Calu3 (cell line): ENCODE measurements around the gene BAMBI. TPM values are rescaled to one million over a fixed set of nuclear protein-coding genes. Genes with fewer than 3 reads are reported as not detected.

Experiments used
- Bru-seq: library from RNA; stranded (reverse); fragments of 400-500 nt; gene quantifications from one replicate; lab custom pipeline; 2021; lab: Mats Ljungman, UMichigan
- BruChase-seq, 2 experiments: library from RNA; stranded (reverse); fragments of 400-500 nt; gene quantifications; one replicate each; lab custom pipeline; 2021; lab: Mats Ljungman, UMichigan
- BruUV-seq: library from RNA; stranded (reverse); fragments of 400-500 nt; replicated peaks from 2 replicates; lab custom pipeline; 2021; lab: Mats Ljungman, UMichigan
- CTCF ChIA-PET: fragments of 300-600 bp; sonication (Branson Sonifier 250); formaldehyde crosslinking; loops from one replicate; lab custom pipeline; 2022; ENCODE audit warnings: antibody characterized with exemption; lab: Charles Lee
- DNase-seq: peaks from one replicate; pipeline ENCODE4 v3.0.0; 2022
- H3K27ac Mint-ChIP-seq: one replicate; pipeline ENCODE4 v1.8.0; 2022; ENCODE audit warnings: mixed read lengths; ENCODE audit not compliant: unreplicated experiment
- H3K27me3 Mint-ChIP-seq: one replicate; pipeline ENCODE4 v1.8.0; 2022; ENCODE audit warnings: mixed read lengths; ENCODE audit not compliant: unreplicated experiment
- H3K36me3 Mint-ChIP-seq: one replicate; pipeline ENCODE4 v1.8.0; 2022; ENCODE audit warnings: mild to moderate bottlenecking, moderate library complexity, mixed read lengths; ENCODE audit not compliant: insufficient read depth, unreplicated experiment
- H3K4me1 Mint-ChIP-seq: one replicate; pipeline ENCODE4 v1.8.0; 2022; ENCODE audit warnings: mild to moderate bottlenecking, low read depth, mixed read lengths; ENCODE audit not compliant: unreplicated experiment
- H3K4me3 Mint-ChIP-seq: one replicate; pipeline ENCODE4 v1.8.0; 2022; ENCODE audit warnings: mild to moderate bottlenecking, low read depth, moderate library complexity, mixed read lengths; ENCODE audit not compliant: unreplicated experiment
- H3K9me3 Mint-ChIP-seq: one replicate; pipeline ENCODE4 v1.8.0; 2022; ENCODE audit warnings: low read depth, mixed read lengths; ENCODE audit not compliant: unreplicated experiment
- CTCF ChIP-seq: fragments of 200-600 bp; IDR thresholded peaks from one replicate; pipeline ENCODE4 v1.8.0; 2022; ENCODE audit warnings: antibody characterized with exemption; ENCODE audit not compliant: unreplicated experiment
- intact Hi-C: fragments of 100-400 bp; cut with micrococcal nuclease; formaldehyde crosslinking; loops from one replicate; pipeline ENCODE4 v1.10.0; 2022; ENCODE audit not compliant: unreplicated experiment
- long read RNA-seq: library from polyadenylated mRNA; stranded (forward); transcript quantifications from one replicate; pipeline ENCODE4 v2.0.0, GENCODE V29; 2022
- total RNA-seq: library from RNA; stranded (reverse); gene quantifications from 2 replicates; pipeline ENCODE4 v1.2.3, GENCODE V29; 2022

Gene BAMBI
- total RNA-seq (33.0 and 42.2 TPM in 2 replicates), Bru-seq, nascent RNA (percentile 86 among the genes with signal in this experiment), BruChase-seq, experiment 1, labeled RNA remaining after a 6-hour chase (percentile 59 among the genes with signal in this experiment), BruChase-seq, experiment 2, labeled RNA remaining after a 2-hour chase (percentile 85 among the genes with signal in this experiment)
- long read RNA-seq, transcript BAMBI-201 (3 exons, 1,877 nt), result major isoform, 106 of 113 reads
- long read RNA-seq, partial matches to known transcripts, result 4 of 113 reads
- long read RNA-seq, other reads (novel, unspliced or antisense), result 1 of 113 reads

DNA sequence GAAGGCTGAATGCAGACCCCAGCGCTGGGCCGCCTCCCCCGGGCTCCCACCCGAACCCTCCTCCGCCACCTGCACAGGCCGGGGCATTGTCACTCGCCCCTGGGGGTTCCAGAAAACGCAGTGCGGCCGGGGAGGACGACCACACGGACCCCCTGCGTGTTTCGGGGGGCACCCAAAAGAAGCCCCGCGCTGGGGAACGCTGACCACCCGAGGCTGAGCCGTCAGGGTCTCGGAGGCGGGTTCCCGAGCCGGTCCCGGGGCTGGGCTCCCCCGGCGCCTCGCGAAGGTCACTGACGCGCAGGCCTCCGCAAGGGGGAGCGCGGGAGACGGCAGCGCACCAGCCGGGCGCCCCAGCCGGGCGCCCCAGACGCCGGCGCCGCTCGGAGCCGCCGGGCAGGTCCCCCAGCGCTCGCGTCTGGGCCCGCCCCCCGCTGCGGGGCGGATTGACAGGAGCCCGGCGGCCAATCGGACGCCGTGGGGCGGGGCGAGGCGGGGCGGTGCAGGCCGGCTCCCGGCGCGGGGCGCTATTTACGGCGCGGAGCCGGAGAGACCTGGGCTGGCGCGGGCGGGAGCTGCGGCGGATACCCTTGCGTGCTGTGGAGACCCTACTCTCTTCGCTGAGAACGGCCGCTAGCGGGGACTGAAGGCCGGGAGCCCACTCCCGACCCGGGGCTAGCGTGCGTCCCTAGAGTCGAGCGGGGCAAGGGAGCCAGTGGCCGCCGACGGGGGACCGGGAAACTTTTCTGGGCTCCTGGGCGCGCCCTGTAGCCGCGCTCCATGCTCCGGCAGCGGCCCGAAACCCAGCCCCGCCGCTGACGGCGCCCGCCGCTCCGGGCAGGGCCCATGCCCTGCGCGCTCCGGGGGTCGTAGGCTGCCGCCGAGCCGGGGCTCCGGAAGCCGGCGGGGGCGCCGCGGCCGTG is at the start of gene BAMBI:
Gene BAMBI (plus strand): TSS at position 554 of the 920 bp plus-strand sequence. CDS start 377 bp downstream, outside the sequence.
- intact Hi-C loops, result loop anchor here (5.0 kb wide), 1 partner anchor 265 kb away; no protein-coding TSS in a partner anchor
- TF ChIP-seq CTCF, result peak; percentile 61
- H3K4me1 Mint-ChIP-seq, result peaks cover 23% of the 10 kb centered on the region
- no peaks in the 10 kb centered on the region for H3K9me3 Mint-ChIP-seq
- peak within 1 kb of the TSS; percentile 84 for H3K27ac Mint-ChIP-seq
- peak within 1 kb of the TSS; percentile 88 for H3K4me3 Mint-ChIP-seq
- H3K27me3 Mint-ChIP-seq, result peaks cover 13% of the 10 kb centered on the region
- no TSS peak for BruUV-seq
- CTCF ChIA-PET, result interaction anchor here (0.6 to 1.0 kb wide), 4 partner anchors 262 to 456 kb away, joined by 3 to 4 read pairs (median 4); no protein-coding TSS in a partner anchor
- H3K36me3 Mint-ChIP-seq, result peaks cover 55% of the 10 kb centered on the region
- DNase-seq, result peak; percentile 97

DNA sequence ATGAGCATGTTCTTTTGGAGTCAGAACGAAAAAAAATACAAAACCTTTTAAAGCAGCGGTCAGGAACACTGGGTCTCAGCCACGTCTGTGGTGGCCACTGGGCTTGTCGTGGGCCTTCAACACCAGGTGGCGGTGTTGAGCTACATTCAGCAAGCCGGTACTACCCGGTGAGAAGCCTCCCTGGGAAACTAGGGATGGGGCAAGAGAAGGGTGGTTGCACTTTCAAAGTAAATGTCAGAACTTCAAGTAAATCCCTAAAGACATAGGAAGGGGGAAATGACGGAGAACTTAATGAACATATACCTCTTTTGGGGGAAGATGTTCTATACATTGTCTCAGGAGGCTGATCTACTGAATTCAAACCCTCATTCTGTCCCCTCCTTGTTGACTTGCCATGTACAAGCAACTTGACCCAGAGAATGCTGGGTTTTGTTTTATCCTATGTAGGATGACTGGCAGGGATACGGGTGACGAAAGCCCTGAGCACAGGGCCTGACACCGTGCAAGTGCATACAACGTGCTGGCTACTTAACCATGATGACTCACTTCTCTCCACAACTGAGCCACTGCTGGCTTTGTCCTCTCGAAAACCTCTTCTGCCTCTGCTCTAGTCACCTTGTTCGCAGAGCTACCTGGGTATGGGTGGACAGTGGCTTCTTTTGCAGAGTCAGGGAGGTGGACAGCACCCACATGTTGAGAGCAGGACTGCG is 49.0 kb upstream of the BAMBI start:
- no peaks in the 10 kb centered on the region for H3K9me3 Mint-ChIP-seq
- H3K36me3 Mint-ChIP-seq, result peaks cover 12% of the 10 kb centered on the region
- peak; percentile 89 for TF ChIP-seq CTCF
- peaks cover 21% of the 10 kb centered on the region for H3K4me1 Mint-ChIP-seq
- intact Hi-C loops, result loop anchor here (1.0 to 5.0 kb wide), 3 partner anchors 363 to 819 kb away; no protein-coding TSS in a partner anchor
- H3K27ac Mint-ChIP-seq, result no peak overlapping the region
- BruUV-seq, result no TSS peak
- CTCF ChIA-PET, result interaction anchor here (1.6 kb wide), 2 partner anchors 36 to 676 kb away, joined by 9 read pairs; no protein-coding TSS in a partner anchor
- H3K27me3 Mint-ChIP-seq, result no peaks in the 10 kb centered on the region
- DNase-seq, result peak; percentile 86
- H3K4me3 Mint-ChIP-seq, result no peak overlapping the region

GRCh38 chr10:28631896-28632583 is 45.3 kb upstream of the BAMBI start:
- BruUV-seq, result no TSS peak
- no peak for DNase-seq

More at GRCh38 chr10:28631896-28632583, 45.3 kb upstream of the BAMBI start:
- TF ChIP-seq CTCF, result no peak
- Mint-ChIP-seq H3K27ac (no peak overlapping the region), H3K9me3 (peaks cover 2% of the 10 kb centered on the region), H3K4me1 (peaks cover 31% of the 10 kb centered on the region), H3K27me3 (no peaks in the 10 kb centered on the region), H3K4me3 (no peak overlapping the region), H3K36me3 (peaks cover 5% of the 10 kb centered on the region)
- CTCF ChIA-PET, result interaction anchor here (1.3 kb wide), 1 partner anchor 32 kb away, joined by 5 read pairs; no protein-coding TSS in a partner anchor
- intact Hi-C loops, result loop anchor here (2.0 kb wide), 1 partner anchor 29 kb away; no protein-coding TSS in a partner anchor
